GM12878 (cell line): ENCODE data around the gene H2BK1. TPM values are rescaled to one million over a fixed set of nuclear protein-coding genes. Genes with fewer than 3 reads are reported as not detected.

Experiments
- ASH2L ChIP-seq: fragments of 300-600, 200-600 bp; sonication (generic); IDR thresholded peaks from 2 replicates; pipeline ENCODE4 v1.6.1; 2017; ENCODE audit warnings: low read depth, mild to moderate bottlenecking, borderline replicate concordance
- BMI1 ChIP-seq: fragments of 450-650 bp; IDR thresholded peaks from 2 replicates; pipeline ENCODE4 v1.6.1; 2016; ENCODE audit warnings: mild to moderate bottlenecking, moderate library complexity, borderline replicate concordance
- CEBPB ChIP-seq, 2 experiments: fragments of 150-350 bp in 1 of 2; IDR thresholded peaks; 2 replicates each; pipeline ENCODE4 v1.6.1; 2012 to 2014; ENCODE audit warnings: low read depth in 2 of 2, low read length in 2 of 2, borderline replicate concordance in 1 of 2, inconsistent platforms in 1 of 2
- DPF2 ChIP-seq: fragments of 450-650 bp; IDR thresholded peaks from 2 replicates; pipeline ENCODE4 v1.6.1; 2017; ENCODE audit warnings: mild to moderate bottlenecking
- ESRRA ChIP-seq: IDR thresholded peaks from 2 replicates; pipeline ENCODE4 v1.6.1; 2012; ENCODE audit warnings: mild to moderate bottlenecking, low read length, improper control_type of control experiment
- ETV6 ChIP-seq, 2 experiments: fragments of 450-650 bp in 1 of 2; IDR thresholded peaks in 1 of 2; conservative IDR thresholded peaks in 1 of 2; 2 replicates each; pipeline ENCODE4 v1.6.1; 2014; ENCODE audit warnings: antibody characterized with exemption in 1 of 2, borderline replicate concordance in 1 of 2, low read depth in 1 of 2, mild to moderate bottlenecking in 1 of 2, moderate library complexity in 1 of 2
- FOS ChIP-seq: IDR thresholded peaks from 3 replicates; pipeline ENCODE4 v1.6.1; 2011; ENCODE audit warnings: borderline replicate concordance; ENCODE audit not compliant: insufficient read length; ENCODE audit errors: extremely low read depth
- HDAC6 ChIP-seq: fragments of 200-600 bp; sonication (generic); IDR thresholded peaks from one replicate; pipeline ENCODE4 v1.8.0; 2017; ENCODE audit warnings: antibody characterized with exemption; ENCODE audit not compliant: unreplicated experiment
- LARP7 ChIP-seq: fragments of 450-650 bp; IDR thresholded peaks from 2 replicates; pipeline ENCODE4 v1.6.1; 2017; ENCODE audit warnings: mild to moderate bottlenecking
- MEF2A ChIP-seq: IDR thresholded peaks from 2 replicates; pipeline ENCODE4 v1.6.1; 2011; ENCODE audit warnings: low read depth, mild to moderate bottlenecking, low read length, moderate library complexity; ENCODE audit not compliant: insufficient read depth
- NR2C2 ChIP-seq: IDR thresholded peaks from 2 replicates; pipeline ENCODE4 v1.6.1; 2011; ENCODE audit warnings: borderline replicate concordance, low read depth; ENCODE audit not compliant: control insufficient read depth, insufficient read length
- PAX8 ChIP-seq: fragments of 450-650 bp; IDR thresholded peaks from 2 replicates; pipeline ENCODE4 v1.6.1; 2017; ENCODE audit warnings: mild to moderate bottlenecking, moderate library complexity
- RB1 ChIP-seq: fragments of 450-650 bp; formaldehyde crosslinking; IDR thresholded peaks from 2 replicates; pipeline ENCODE4 v1.6.1; 2017; ENCODE audit warnings: mild to moderate bottlenecking, borderline replicate concordance
- RELA ChIP-seq: fragments of 450-650 bp; IDR thresholded peaks from 2 replicates; pipeline ENCODE4 v1.8.0; 2014; ENCODE audit warnings: borderline replicate concordance; ENCODE audit not compliant: partially characterized antibody
- RFX5 ChIP-seq: IDR thresholded peaks from 2 replicates; pipeline ENCODE4 v1.6.1; 2011; ENCODE audit warnings: low read depth, low read length, improper control_type of control experiment
- TBL1XR1 ChIP-seq: IDR thresholded peaks from 2 replicates; pipeline ENCODE4 v1.6.1; 2012; ENCODE audit warnings: low read depth, low read length, improper control_type of control experiment
- ZNF24 ChIP-seq: fragments of 450-650 bp; IDR thresholded peaks from 2 replicates; pipeline ENCODE4 v1.6.1; 2017; ENCODE audit warnings: antibody characterized with exemption, mild to moderate bottlenecking
- polyA plus RNA-seq, 11 experiments: library from polyadenylated mRNA; depleted of rRNA in 4 of 11; unstranded in 6 of 11; stranded (reverse) in 5 of 11; fragments of >200 nt; fragmentation: Nextera tagmentation in 4 of 11; fragmentation: Illumina TruSeq in 1 of 11; extraction: Ambion mirVana in 4 of 11; extraction: Trizol in 1 of 11; gene quantifications; 1 replicate in 1 of 11; 2 replicates in 10 of 11; pipeline versions ENCODE4 v1.2.1 to v1.2.3, GENCODE V29; 2011 to 2016; ENCODE audit warnings: inconsistent platforms in 2 of 11, missing spikeins in 2 of 11, low read depth in 1 of 11
- total RNA-seq, 4 experiments: library from RNA; depleted of rRNA in 3 of 4; stranded (reverse); fragments of >200 nt in 3 of 4; fragmentation: Illumina TruSeq in 1 of 4; extraction: Trizol in 1 of 4; gene quantifications; 2 replicates each; pipeline versions ENCODE4 v1.2.1 to v1.2.3, GENCODE V29; 2013 to 2021
- TF ChIP-seq, protein P1 (sequence below): fragments of 450-650 bp; formaldehyde crosslinking; IDR thresholded peaks from 2 replicates; pipeline ENCODE4 v1.5.0; 2022; ENCODE audit warnings: mild to moderate bottlenecking, missing genetic modification characterization
- TF ChIP-seq, protein P2 (sequence below): IDR thresholded peaks from 2 replicates; pipeline ENCODE4 v1.6.1; 2012; ENCODE audit warnings: low read length, inconsistent platforms
- TF ChIP-seq, protein P3 (sequence below): fragments of 450-650 bp; IDR thresholded peaks from 2 replicates; pipeline ENCODE4 v1.6.1; 2016; ENCODE audit warnings: mild to moderate bottlenecking
- TF ChIP-seq, protein P4 (sequence below): fragments of 450-650 bp; IDR thresholded peaks from 2 replicates; pipeline ENCODE4 v1.6.1; 2018; ENCODE audit warnings: borderline replicate concordance, mild to moderate bottlenecking; ENCODE audit not compliant: partially characterized antibody

H2BK1 gene
- total and polyA plus RNA-seq, 10 of the 15 experiments (the other 5 are each of a cell fraction or from before 2014, with no cell fraction given), result 0.54 TPM; not detected in 9

DNA sequence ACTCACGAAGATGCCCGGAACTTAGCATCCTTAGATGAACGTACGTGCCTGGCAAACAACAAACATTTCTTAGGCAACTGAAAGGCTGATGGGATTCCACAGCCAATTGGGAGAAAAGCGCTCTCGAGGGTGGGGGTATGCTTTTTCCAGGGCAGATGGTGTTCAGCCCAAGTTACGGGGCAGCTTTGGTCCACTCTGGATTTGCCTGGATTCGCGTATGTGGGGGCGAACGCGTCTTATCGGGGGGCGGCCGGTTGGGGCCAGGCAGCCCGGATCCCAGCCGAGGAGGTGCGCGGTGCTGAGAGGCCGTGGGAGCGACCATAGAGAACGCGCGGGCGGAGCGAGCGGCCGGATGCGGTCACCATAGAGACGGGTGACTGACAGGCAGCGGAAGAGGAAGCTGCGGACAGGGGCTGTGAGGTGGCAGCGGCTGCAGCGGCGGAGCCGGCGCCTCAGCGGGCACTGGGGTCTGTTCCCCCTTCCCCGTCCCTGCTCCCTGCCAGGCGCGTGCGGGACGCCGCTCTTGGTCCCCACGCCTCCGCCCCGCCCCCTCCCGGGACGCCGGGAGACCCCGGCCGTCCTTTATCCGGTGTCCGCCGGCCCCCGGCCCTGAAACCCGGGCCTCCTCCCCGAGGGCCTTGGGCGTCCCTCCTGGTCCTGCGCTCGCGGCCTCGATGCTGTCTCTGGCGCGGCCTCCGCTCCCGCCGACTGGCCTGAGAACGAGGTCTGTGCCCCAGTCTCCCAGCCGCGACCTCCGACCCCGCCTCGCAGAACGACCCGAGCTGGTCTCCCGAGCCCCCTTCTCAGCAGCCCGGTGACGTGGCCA lies 22.0 kb upstream of the H2BK1 start, which contains the start of gene CHPF2 (continued):
- TF ChIP-seq, protein P1, sequence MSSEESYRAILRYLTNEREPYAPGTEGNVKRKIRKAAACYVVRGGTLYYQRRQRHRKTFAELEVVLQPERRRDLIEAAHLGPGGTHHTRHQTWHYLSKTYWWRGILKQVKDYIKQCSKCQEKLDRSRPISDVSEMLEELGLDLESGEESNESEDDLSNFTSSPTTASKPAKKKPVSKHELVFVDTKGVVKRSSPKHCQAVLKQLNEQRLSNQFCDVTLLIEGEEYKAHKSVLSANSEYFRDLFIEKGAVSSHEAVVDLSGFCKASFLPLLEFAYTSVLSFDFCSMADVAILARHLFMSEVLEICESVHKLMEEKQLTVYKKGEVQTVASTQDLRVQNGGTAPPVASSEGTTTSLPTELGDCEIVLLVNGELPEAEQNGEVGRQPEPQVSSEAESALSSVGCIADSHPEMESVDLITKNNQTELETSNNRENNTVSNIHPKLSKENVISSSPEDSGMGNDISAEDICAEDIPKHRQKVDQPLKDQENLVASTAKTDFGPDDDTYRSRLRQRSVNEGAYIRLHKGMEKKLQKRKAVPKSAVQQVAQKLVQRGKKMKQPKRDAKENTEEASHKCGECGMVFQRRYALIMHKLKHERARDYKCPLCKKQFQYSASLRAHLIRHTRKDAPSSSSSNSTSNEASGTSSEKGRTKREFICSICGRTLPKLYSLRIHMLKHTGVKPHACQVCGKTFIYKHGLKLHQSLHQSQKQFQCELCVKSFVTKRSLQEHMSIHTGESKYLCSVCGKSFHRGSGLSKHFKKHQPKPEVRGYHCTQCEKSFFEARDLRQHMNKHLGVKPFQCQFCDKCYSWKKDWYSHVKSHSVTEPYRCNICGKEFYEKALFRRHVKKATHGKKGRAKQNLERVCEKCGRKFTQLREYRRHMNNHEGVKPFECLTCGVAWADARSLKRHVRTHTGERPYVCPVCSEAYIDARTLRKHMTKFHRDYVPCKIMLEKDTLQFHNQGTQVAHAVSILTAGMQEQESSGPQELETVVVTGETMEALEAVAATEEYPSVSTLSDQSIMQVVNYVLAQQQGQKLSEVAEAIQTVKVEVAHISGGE (CRISPR knock-in tag), result no peak
- TF ChIP-seq ESRRA (no peak), PAX8 (no peak), RELA (peak; percentile 23), DPF2 (peak; percentile 98), HDAC6 (no peak), NR2C2 (no peak), BMI1 (peak; percentile 54; the same call in 1 of the 2 replicates), MEF2A (no peak), ETV6 (conservative IDR thresholded peaks at IDR 0.05 in 1 of 2, IDR thresholded peaks at IDR 0.05 in 1 of 2; ENCODE audit: borderline replicate concordance in 1 of 2, low read depth in 1 of 2) (no peak), ZNF24 (no peak), LARP7 (peak; percentile 32; the same call in 1 of the 2 replicates), RB1 (peak; percentile 42; the same call in 1 of the 2 replicates), TBL1XR1 (peak; percentile 15; the same call in 1 of the 2 replicates), ASH2L (no peak), RFX5 (no peak), FOS (no peak), CEBPB (IDR thresholded peaks at IDR 0.05; ENCODE audit: borderline replicate concordance in 1 of 2, low read depth in 2 of 2, low read length in 2 of 2) (no peak)
- TF ChIP-seq, protein P2, sequence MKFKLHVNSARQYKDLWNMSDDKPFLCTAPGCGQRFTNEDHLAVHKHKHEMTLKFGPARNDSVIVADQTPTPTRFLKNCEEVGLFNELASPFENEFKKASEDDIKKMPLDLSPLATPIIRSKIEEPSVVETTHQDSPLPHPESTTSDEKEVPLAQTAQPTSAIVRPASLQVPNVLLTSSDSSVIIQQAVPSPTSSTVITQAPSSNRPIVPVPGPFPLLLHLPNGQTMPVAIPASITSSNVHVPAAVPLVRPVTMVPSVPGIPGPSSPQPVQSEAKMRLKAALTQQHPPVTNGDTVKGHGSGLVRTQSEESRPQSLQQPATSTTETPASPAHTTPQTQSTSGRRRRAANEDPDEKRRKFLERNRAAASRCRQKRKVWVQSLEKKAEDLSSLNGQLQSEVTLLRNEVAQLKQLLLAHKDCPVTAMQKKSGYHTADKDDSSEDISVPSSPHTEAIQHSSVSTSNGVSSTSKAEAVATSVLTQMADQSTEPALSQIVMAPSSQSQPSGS, result no peak
- TF ChIP-seq, protein P3, sequence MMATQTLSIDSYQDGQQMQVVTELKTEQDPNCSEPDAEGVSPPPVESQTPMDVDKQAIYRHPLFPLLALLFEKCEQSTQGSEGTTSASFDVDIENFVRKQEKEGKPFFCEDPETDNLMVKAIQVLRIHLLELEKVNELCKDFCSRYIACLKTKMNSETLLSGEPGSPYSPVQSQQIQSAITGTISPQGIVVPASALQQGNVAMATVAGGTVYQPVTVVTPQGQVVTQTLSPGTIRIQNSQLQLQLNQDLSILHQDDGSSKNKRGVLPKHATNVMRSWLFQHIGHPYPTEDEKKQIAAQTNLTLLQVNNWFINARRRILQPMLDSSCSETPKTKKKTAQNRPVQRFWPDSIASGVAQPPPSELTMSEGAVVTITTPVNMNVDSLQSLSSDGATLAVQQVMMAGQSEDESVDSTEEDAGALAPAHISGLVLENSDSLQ, result peak; percentile 99
- TF ChIP-seq, protein P4, sequence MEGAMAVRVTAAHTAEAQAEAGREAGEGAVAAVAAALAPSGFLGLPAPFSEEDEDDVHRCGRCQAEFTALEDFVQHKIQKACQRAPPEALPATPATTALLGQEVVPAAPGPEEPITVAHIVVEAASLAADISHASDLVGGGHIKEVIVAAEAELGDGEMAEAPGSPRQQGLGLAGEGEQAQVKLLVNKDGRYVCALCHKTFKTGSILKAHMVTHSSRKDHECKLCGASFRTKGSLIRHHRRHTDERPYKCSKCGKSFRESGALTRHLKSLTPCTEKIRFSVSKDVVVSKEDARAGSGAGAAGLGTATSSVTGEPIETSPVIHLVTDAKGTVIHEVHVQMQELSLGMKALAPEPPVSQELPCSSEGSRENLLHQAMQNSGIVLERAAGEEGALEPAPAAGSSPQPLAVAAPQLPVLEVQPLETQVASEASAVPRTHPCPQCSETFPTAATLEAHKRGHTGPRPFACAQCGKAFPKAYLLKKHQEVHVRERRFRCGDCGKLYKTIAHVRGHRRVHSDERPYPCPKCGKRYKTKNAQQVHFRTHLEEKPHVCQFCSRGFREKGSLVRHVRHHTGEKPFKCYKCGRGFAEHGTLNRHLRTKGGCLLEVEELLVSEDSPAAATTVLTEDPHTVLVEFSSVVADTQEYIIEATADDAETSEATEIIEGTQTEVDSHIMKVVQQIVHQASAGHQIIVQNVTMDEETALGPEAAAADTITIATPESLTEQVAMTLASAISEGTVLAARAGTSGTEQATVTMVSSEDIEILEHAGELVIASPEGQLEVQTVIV, result no peak
